GM18520 (cell line): Measurements from ENCODE around the gene TCHP.
"Not testable (repeated sequence)": the region's sequence is repeated elsewhere in the genome, so short reads cannot be mapped to it uniquely, and the experiment has no call there.

ENCODE experiments used
- ATAC-seq: cut with Tn5 transposase; IDR thresholded peaks from one replicate; pipeline ENCODE4 v1.9.1; 2021; ENCODE audit not compliant: unreplicated experiment

The TCHP gene

GRCh38 chr12:109905301-109905700 lies 5.2 kb downstream of the TCHP start:
- no peak for ATAC-seq

GRCh38 chr12:109910254-109910968 lies 10.3 kb downstream of the TCHP start:
- ATAC-seq: no peak

GRCh38 chr12:109910969-109911348 lies 10.9 kb downstream of the TCHP start:
- ATAC-seq: no peak

- ATAC-seq: no peak
Measured at GRCh38 chr12:109912855-109913321, 12.8 kb downstream of the TCHP start.

GRCh38 chr12:109914461-109914860 lies 14.4 kb downstream of the TCHP start:
- no peak for ATAC-seq

- ATAC-seq: no peak
Measured at GRCh38 chr12:109915171-109916040, 15.3 kb downstream of the TCHP start.

- no peak for ATAC-seq
Measured at GRCh38 chr12:109916045-109916444, 16.0 kb downstream of the TCHP start.

- no peak for ATAC-seq
Measured at GRCh38 chr12:109919456-109919855, 19.4 kb downstream of the TCHP start.

GRCh38 chr12:109920261-109920780 lies 20.2 kb downstream of the TCHP start:
- no peak for ATAC-seq

- no peak for ATAC-seq
Measured at GRCh38 chr12:109921982-109922381, 21.9 kb downstream of the TCHP start.

- ATAC-seq: no peak
Measured at GRCh38 chr12:109923038-109923437, 23.0 kb downstream of the TCHP start.

GRCh38 chr12:109923481-109924245 lies 23.6 kb downstream of the TCHP start:
- no peak for ATAC-seq

- ATAC-seq: no peak
Measured at GRCh38 chr12:109925185-109925840, 25.2 kb downstream of the TCHP start.

GRCh38 chr12:109926016-109926415 lies 25.9 kb downstream of the TCHP start:
- no peak for ATAC-seq

GRCh38 chr12:109926488-109927210 lies 26.6 kb downstream of the TCHP start:
- no peak for ATAC-seq

- ATAC-seq: no peak
Measured at GRCh38 chr12:109927622-109928021, 27.5 kb downstream of the TCHP start.

- ATAC-seq: no peak
Measured at GRCh38 chr12:109928058-109928656, 28.1 kb downstream of the TCHP start.

GRCh38 chr12:109929326-109929725 lies 29.3 kb downstream of the TCHP start:
- not testable (repeated sequence) for ATAC-seq

GRCh38 chr12:109930028-109930800 lies 30.1 kb downstream of the TCHP start:
- no peak for ATAC-seq
